GM10248 (cell line): ENCODE results near the gene ATP1B4.

Source experiments
- CTCF ChIA-PET: fragments of 300-600 bp; sonication (Branson Sonifier 250); formaldehyde crosslinking; extraction: SDS; loops from one replicate; lab custom pipeline; 2021; ENCODE audit warnings: antibody characterized with exemption; lab: Yijun Ruan, JAX
- POLR2A ChIA-PET: fragments of 350-650 bp; sonication (Branson Sonifier 250); formaldehyde crosslinking; extraction: SDS; loops from one replicate; lab custom pipeline; 2020; ENCODE audit warnings: antibody characterized with exemption; lab: Yijun Ruan, JAX
- DNase-seq: peaks from one replicate; pipeline ENCODE4 v3.0.0; 2012; ENCODE audit errors: extremely low spot score
- TF ChIP-seq, protein P1 (sequence below): IDR thresholded peaks from 2 replicates; pipeline ENCODE4 v1.5.1; 2012; ENCODE audit warnings: mild to moderate bottlenecking, low read depth; ENCODE audit errors: extremely low read depth, missing control alignments, control extremely low read depth

Gene ATP1B4

DNA sequence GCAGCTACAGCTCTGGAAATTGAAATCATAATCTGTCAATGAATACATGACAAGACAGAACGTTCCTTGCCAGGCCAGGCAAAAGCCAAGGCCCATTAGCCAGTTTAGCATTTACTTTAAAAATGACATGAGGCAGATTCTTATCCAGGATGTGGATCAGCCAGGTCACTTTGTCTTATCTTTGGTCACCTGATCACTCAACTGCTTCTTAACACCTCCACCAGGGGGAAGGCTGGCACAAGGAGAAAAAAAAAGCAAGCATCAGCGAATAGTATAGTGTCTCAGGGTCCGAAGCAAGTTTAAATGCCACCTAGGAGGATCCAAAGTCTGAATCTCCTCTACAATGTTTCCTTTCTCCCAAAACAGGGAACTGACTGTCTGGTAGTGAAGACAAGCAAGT lies 18.8 kb downstream of the ATP1B4 start:
- ChIA-PET CTCF (interaction anchor here (1.1 to 1.5 kb wide), 2 partner anchors 10 to 96 kb away, joined by 4 to 6 read pairs; no protein-coding TSS in a partner anchor), POLR2A (no interaction called here)
- peak; percentile 9 for DNase-seq
- TF ChIP-seq, protein P1, sequence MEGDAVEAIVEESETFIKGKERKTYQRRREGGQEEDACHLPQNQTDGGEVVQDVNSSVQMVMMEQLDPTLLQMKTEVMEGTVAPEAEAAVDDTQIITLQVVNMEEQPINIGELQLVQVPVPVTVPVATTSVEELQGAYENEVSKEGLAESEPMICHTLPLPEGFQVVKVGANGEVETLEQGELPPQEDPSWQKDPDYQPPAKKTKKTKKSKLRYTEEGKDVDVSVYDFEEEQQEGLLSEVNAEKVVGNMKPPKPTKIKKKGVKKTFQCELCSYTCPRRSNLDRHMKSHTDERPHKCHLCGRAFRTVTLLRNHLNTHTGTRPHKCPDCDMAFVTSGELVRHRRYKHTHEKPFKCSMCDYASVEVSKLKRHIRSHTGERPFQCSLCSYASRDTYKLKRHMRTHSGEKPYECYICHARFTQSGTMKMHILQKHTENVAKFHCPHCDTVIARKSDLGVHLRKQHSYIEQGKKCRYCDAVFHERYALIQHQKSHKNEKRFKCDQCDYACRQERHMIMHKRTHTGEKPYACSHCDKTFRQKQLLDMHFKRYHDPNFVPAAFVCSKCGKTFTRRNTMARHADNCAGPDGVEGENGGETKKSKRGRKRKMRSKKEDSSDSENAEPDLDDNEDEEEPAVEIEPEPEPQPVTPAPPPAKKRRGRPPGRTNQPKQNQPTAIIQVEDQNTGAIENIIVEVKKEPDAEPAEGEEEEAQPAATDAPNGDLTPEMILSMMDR, result no peak

DNA sequence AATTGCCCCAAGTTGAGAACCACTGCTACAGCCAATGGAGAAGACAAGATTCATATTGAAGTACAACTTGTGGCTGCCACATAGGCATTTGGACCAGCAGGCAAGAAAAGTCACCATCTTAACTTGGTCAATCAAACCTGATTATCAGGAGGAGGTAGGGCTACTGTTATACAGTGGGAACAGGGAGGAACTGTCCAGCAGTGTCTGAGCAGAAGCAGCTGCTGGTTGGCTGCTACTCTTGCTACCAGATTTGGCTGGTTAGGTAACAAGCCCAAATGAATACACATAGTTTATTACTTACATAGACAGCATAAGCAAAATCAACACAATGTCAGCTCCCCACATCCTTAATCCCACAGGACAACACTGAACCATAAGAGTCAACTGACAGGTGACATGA lies 39.4 kb downstream of the ATP1B4 start:
- no peak for DNase-seq
- ChIA-PET CTCF (no interaction called here), POLR2A (no interaction called here)
- TF ChIP-seq, protein P1, result no peak

DNA sequence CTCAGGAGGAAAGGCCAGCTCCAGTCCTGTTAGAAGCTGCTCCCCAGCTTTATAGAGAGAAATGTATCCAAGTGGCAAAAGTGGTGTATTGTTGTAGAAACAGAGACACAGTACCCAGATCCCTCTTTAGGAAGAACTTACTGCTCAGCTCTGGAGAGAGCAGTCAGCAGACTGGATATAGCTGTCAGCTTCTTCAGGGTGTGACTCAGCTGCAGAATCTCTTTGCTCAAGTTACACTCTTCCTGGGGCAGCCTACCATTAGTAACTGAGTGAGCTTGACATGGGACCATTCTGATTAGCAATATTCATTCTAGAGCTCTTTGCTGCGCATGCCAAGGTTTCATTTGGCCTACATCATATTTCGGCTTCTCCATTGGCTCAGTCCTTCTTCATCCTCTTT lies 40.5 kb downstream of the ATP1B4 start:
- TF ChIP-seq, protein P1, result no peak
- ChIA-PET CTCF (no interaction called here), POLR2A (no interaction called here)
- no peak for DNase-seq

DNA sequence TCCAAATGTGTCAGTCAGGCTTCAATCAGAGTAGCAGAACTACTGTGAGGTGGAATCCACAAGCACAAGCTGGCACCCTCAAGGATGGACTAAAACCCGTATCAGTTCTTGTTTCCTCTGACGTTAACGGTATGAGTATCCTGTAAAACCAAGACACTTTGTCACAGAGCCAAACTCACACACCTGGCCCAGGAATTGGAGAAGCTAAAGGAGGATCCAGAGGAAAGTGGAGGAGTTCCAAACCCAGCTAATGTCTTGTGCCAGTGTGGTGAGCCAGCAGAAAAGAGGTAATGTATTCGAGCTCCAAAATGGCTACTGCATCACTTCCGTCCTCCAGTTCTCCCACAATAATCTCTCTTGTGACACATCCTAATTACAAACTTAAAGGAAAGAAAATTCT lies 44.7 kb downstream of the ATP1B4 start:
- CTCF ChIA-PET, result no interaction called here
- DNase-seq, result no peak
- TF ChIP-seq, protein P1, result no peak
- POLR2A ChIA-PET, result no interaction called here

DNA sequence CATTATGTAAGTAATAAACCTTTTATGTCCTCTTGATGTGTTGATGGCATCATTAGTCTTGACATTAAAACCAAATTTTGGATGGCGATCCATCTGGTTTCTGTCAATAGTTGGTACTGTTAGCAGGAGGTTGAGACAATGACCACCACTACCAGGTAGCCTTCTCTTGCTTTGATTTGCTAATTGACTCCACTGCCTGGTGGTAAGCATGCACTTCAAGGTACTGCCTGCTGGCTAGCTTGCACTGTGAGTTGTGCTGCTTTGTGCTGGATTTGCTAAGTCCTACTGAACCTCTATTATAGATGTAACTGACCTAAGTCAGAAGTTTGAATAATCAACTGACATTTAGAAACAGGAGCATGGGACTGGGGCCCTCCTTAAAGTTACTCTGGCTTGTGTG lies 46.3 kb downstream of the ATP1B4 start:
- no peak for DNase-seq
- TF ChIP-seq, protein P1, result no peak
- ChIA-PET POLR2A (no interaction called here), CTCF (no interaction called here)

DNA sequence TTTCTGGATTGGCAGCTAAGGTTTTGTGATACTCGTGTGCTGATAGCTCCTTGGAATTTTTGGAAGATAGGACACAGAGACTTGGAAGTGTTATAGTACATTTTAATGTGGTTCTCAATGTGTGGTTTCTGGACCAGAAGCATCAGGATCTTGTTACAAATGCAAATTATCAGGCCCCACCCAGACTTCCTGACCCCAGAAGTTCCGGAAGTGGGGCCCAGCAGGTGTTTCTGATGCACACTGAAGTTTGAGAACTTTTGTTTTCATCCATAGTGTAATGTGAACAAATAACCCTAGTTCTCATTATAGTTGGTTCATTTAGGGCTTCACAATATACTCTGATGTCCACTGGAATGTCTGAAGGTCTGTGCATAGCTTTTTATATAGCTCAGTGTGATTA lies 57.6 kb downstream of the ATP1B4 start:
- DNase-seq, result no peak
- ChIA-PET CTCF (no interaction called here), POLR2A (no interaction called here)
- TF ChIP-seq, protein P1, result no peak

DNA sequence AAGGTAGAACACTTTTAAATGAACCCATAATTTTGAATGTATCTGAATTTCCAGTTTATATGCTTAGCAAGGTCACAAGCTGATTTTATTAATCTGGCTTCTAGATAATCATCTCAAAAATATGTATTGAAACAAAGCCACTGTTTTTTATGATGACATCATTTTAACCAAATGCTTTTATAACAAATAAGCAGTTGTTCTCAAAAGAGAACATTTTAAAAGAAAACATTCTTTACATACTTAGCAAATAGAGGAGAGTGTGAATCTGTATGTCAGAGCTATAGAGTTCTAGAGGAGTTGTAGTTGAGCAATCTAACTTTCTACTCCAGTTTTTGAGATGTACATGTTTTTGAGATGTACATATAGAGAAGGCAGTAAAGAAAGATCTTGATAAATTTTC lies 64.7 kb downstream of the ATP1B4 start:
- ChIA-PET CTCF (no interaction called here), POLR2A (no interaction called here)

More for the DNA sequence above, 64.7 kb downstream of the ATP1B4 start:
- DNase-seq, result no peak
- TF ChIP-seq, protein P1, result no peak
